K562 (cell line): ENCODE measurements around the gene FOXB2. TPM values are rescaled to one million over a fixed set of nuclear protein-coding genes. Genes with fewer than 3 reads are reported as not detected.

ENCODE experiments used
- ATAC-seq: fragments of 200-7000 bp; cut with Tn5 transposase; 3 replicates; pipeline ENCODE4 v1.9.1; 2020; ENCODE audit warnings: moderate library complexity
- BruUV-seq: library from RNA; stranded (reverse); fragments of 400-500 nt; replicated peaks from 2 replicates; lab custom pipeline; 2021; lab: Mats Ljungman, UMichigan
- CTCF ChIA-PET: fragments of 300-600 bp; formaldehyde crosslinking; extraction: SDS; loops from one replicate; lab custom pipeline; 2021; ENCODE audit warnings: low intra/inter-chr PET ratio; lab: Yijun Ruan, JAX
- POLR2A ChIA-PET: fragments of 300-600, 350-650 bp; sonication (Branson Sonifier 250); formaldehyde crosslinking; extraction: SDS; loops from one replicate; lab custom pipeline; 2021; ENCODE audit warnings: antibody characterized with exemption, inconsistent platforms; lab: Yijun Ruan, JAX
- DNase-seq, 4 experiments: peaks; one replicate each; pipeline versions ENCODE4 v3.0.0 to v3.0.0-alpha.2; 2011 to 2018; ENCODE audit warnings: low spot score in 3 of 4, mixed read lengths in 3 of 4; ENCODE audit errors: extremely low read depth in 1 of 4
- FAIRE-seq: peaks from 2 replicates; lab custom pipeline; 2011; peaks lifted over from hg19 to GRCh38; lab: Jason Lieb, UNC
- H2AFZ ChIP-seq: 2 replicates; pipeline ENCODE4 v1.6.0; 2011; ENCODE audit warnings: low read depth, low read length, control low read depth, inconsistent platforms
- H3K27ac ChIP-seq: fragments of 200-600 bp; 3 replicates; pipeline ENCODE4 v1.8.0; 2011; ENCODE audit warnings: low read depth, mild to moderate bottlenecking, control low read depth, inconsistent platforms, low read length, moderate library complexity, mixed read lengths; ENCODE audit errors: extremely low read depth
- H3K27me3 ChIP-seq, 2 experiments: fragments of 300-600 bp in 1 of 2; 2 replicates in 1 of 2; 3 replicates in 1 of 2; pipeline versions ENCODE4 v1.6.0 to v1.8.0; 2011; ENCODE audit warnings: inconsistent platforms in 2 of 2, low read length in 2 of 2, mild to moderate bottlenecking in 1 of 2, mixed read lengths in 1 of 2, moderate library complexity in 1 of 2; ENCODE audit not compliant: control insufficient read depth in 2 of 2, insufficient read depth in 2 of 2
- H3K36me3 ChIP-seq: fragments of 300-600 bp; 3 replicates; pipeline ENCODE4 v1.8.0; 2011; ENCODE audit warnings: mild to moderate bottlenecking, low read length, inconsistent platforms; ENCODE audit not compliant: control insufficient read depth, insufficient read depth
- H3K4me1 ChIP-seq, 2 experiments: fragments of 200-600 bp in 1 of 2; replicated peaks in 1 of 2; 2 replicates in 1 of 2; 3 replicates in 1 of 2; pipeline versions ENCODE4 v1.5.1 to v1.8.0; 2011; ENCODE audit warnings: inconsistent platforms in 2 of 2, low read length in 2 of 2, mild to moderate bottlenecking in 1 of 2, mixed read lengths in 1 of 2, moderate library complexity in 1 of 2; ENCODE audit not compliant: control insufficient read depth in 2 of 2, insufficient read depth in 2 of 2
- H3K4me2 ChIP-seq: 2 replicates; pipeline ENCODE4 v1.6.1; 2011; ENCODE audit warnings: low read length, control low read depth, inconsistent platforms, mixed read lengths; ENCODE audit not compliant: insufficient read depth
- H3K4me3 ChIP-seq: fragments of 200-600 bp; sonication (generic), shearing (Covaris generic); 2 replicates; pipeline ENCODE4 v1.5.1; 2016; ENCODE audit warnings: control low read depth, inconsistent platforms
- H3K79me2 ChIP-seq: fragments of 200-600 bp; 3 replicates; pipeline ENCODE4 v1.8.0; 2011; ENCODE audit warnings: low read length, inconsistent platforms; ENCODE audit not compliant: control insufficient read depth, insufficient read depth
- H3K9ac ChIP-seq, 2 experiments: 2 replicates each; pipeline versions ENCODE4 v1.6.0 to v1.6.1; 2011; ENCODE audit warnings: low read depth in 2 of 2, low read length in 2 of 2, control low read depth in 1 of 2, inconsistent platforms in 1 of 2, mild to moderate bottlenecking in 1 of 2, mixed read lengths in 1 of 2; ENCODE audit not compliant: insufficient read depth in 1 of 2
- H3K9me1 ChIP-seq: one replicate; pipeline ENCODE4 v1.6.0; 2011; ENCODE audit warnings: inconsistent platforms, mild to moderate bottlenecking, low read length, moderate library complexity; ENCODE audit not compliant: control insufficient read depth, insufficient read depth
- H3K9me3 ChIP-seq: replicated peaks from 2 replicates; pipeline ENCODE4 v1.5.1; 2011; ENCODE audit warnings: low read depth, low read length, inconsistent platforms; ENCODE audit not compliant: control insufficient read depth, insufficient read depth
- H4K20me1 ChIP-seq: replicated peaks from 2 replicates; pipeline ENCODE4 v1.6.1; 2011; ENCODE audit warnings: low read length, inconsistent platforms, mixed read lengths; ENCODE audit not compliant: control insufficient read depth, insufficient read depth
- BHLHE40 ChIP-seq: IDR thresholded peaks from 2 replicates; pipeline ENCODE4 v1.6.1; 2011; ENCODE audit warnings: low read length, improper control_type of control experiment
- BRD9 ChIP-seq: fragments of 450-650 bp; IDR thresholded peaks from 2 replicates; pipeline ENCODE4 v1.6.1; 2018; ENCODE audit warnings: low read depth; ENCODE audit not compliant: partially characterized antibody
- CBFB ChIP-seq: sonication (generic); formaldehyde crosslinking; IDR thresholded peaks from 2 replicates; pipeline ENCODE4 v1.4.0; 2020; ENCODE audit warnings: mild to moderate bottlenecking, missing genetic modification reagents
- CREB3 ChIP-seq: fragments of 450-650 bp; conservative IDR thresholded peaks from 2 replicates; pipeline ENCODE4 v1.6.1; 2016; ENCODE audit warnings: missing genetic modification characterization, low read depth, mild to moderate bottlenecking, missing compliant biosample characterization, moderate library complexity
- ETS2 ChIP-seq: IDR thresholded peaks from 2 replicates; pipeline ENCODE4 v1.6.1; 2016; ENCODE audit warnings: borderline replicate concordance, missing genetic modification characterization, mild to moderate bottlenecking, moderate library complexity, missing compliant biosample characterization; ENCODE audit not compliant: poor library complexity, severe bottlenecking
- FOSL1 ChIP-seq: fragments of 200-800 bp; sonication (Bioruptor generic); conservative IDR thresholded peaks from 2 replicates; pipeline ENCODE4 v1.6.1; 2016; ENCODE audit warnings: missing genetic modification characterization, missing compliant biosample characterization
- KLF1 ChIP-seq: fragments of 450-650 bp; IDR thresholded peaks from 2 replicates; pipeline ENCODE4 v1.6.1; 2016; ENCODE audit warnings: missing genetic modification characterization, missing compliant biosample characterization
- MCM3 ChIP-seq: fragments of 450-650 bp; IDR thresholded peaks from 2 replicates; pipeline ENCODE4 v1.6.1; 2016
- NEUROD1 ChIP-seq: fragments of 150-350 bp; IDR thresholded peaks from 2 replicates; pipeline ENCODE4 v1.6.1; 2014; ENCODE audit warnings: borderline replicate concordance, low read length, low read depth; ENCODE audit not compliant: partially characterized antibody
- PTRF ChIP-seq: fragments of 450-650 bp; IDR thresholded peaks from 2 replicates; pipeline ENCODE4 v1.6.1; 2016; ENCODE audit warnings: mild to moderate bottlenecking, missing genetic modification characterization, missing compliant biosample characterization
- RNF219 ChIP-seq: fragments of 250-450 bp; sonication (Bioruptor Pico); IDR thresholded peaks from 2 replicates; pipeline ENCODE4 v1.5.0; 2022; ENCODE audit warnings: mild to moderate bottlenecking
- SOX6 ChIP-seq: fragments of 450-650 bp; IDR thresholded peaks from 2 replicates; pipeline ENCODE4 v1.6.1; 2014; ENCODE audit warnings: mild to moderate bottlenecking
- TBP ChIP-seq: optimal IDR thresholded peaks from 2 replicates; pipeline ENCODE3; 2011; ENCODE audit warnings: low read depth, low read length, improper control_type of control experiment
- TGIF2 ChIP-seq: sonication (generic); formaldehyde crosslinking; IDR thresholded peaks from 2 replicates; pipeline ENCODE4 v1.8.1; 2022; ENCODE audit warnings: mild to moderate bottlenecking, missing genetic modification reagents, moderate library complexity
- ZFX ChIP-seq: sonication (generic); formaldehyde crosslinking; IDR thresholded peaks from 2 replicates; pipeline ENCODE4 v1.8.0; 2022; ENCODE audit warnings: mild to moderate bottlenecking, missing genetic modification reagents, moderate library complexity
- ZNF707 ChIP-seq: fragments of 250-450 bp; sonication (Bioruptor Pico); conservative IDR thresholded peaks from 2 replicates; pipeline ENCODE4 v1.8.0; 2022; ENCODE audit warnings: inconsistent platforms, mild to moderate bottlenecking, moderate library complexity
- WGBS: fragments of 100-300 bp; shearing (Covaris generic); methylation state at CpG from one replicate; pipeline ENCODE4 v1.1.6; 2016; ENCODE audit warnings: low coverage, mixed read lengths; ENCODE audit not compliant: insufficient coverage; ENCODE audit errors: missing lambda C conversion rate; 5-methylcytosine and 5-hydroxymethylcytosine counted together
- in situ Hi-C: fragments of 300-500 bp; cut with MboI; formaldehyde crosslinking; loops from 4 replicates; pipeline ENCODE4 v1.15.0; 2018; ENCODE audit warnings: inconsistent platforms, mixed read lengths
- intact Hi-C: fragments of 100-400 bp; cut with micrococcal nuclease; formaldehyde crosslinking; loops from 2 replicates; pipeline ENCODE4 v1.14.2; 2022
- polyA plus RNA-seq, 8 experiments: library from polyadenylated mRNA; depleted of rRNA in 4 of 8; stranded (reverse) in 5 of 8; unstranded in 3 of 8; fragments of >200 nt; fragmentation: Nextera tagmentation in 2 of 8; fragmentation: Illumina TruSeq in 1 of 8; extraction: Ambion mirVana in 2 of 8; extraction: Trizol in 1 of 8; gene quantifications; 2 replicates each; pipeline versions ENCODE4 v1.2.1 to v1.2.3, GENCODE V29; 2011 to 2014; ENCODE audit warnings: inconsistent platforms in 1 of 8, missing spikeins in 1 of 8
- total RNA-seq, 7 experiments: library from RNA; depleted of rRNA in 6 of 7; stranded (reverse); fragments of >200 nt in 6 of 7; fragmentation: Illumina TruSeq in 2 of 7; extraction: Trizol in 2 of 7; gene quantifications; 2 replicates each; pipeline versions ENCODE4 v1.2.1 to v1.2.3, GENCODE V29; 2011 to 2021; ENCODE audit warnings: low replicate concordance in 1 of 7

Gene FOXB2
- total and polyA plus RNA-seq, 9 of the 15 experiments (the other 6 are each of a cell fraction or from before 2014, with no cell fraction given), result not detected

GRCh38 chr9:76988941-76989340, 30.5 kb upstream of the FOXB2 start:
- in situ Hi-C loops, result loop anchor here (25.0 kb wide), 1 partner anchor 177 kb away; no protein-coding TSS in a partner anchor
- Histone ChIP-seq H3K4me3 (no peak overlapping the region), H3K36me3 (no peaks in the 10 kb centered on the region), H3K27ac (no peak overlapping the region), H3K9ac (no peak overlapping the region), H3K79me2 (no peaks in the 10 kb centered on the region), H3K4me1 (no peaks in the 10 kb centered on the region), H4K20me1 (no peaks in the 10 kb centered on the region), H3K4me2 (no peak overlapping the region), H3K9me3 (no peaks in the 10 kb centered on the region), H3K9me1 (no peaks in the 10 kb centered on the region), H2AFZ (no peak overlapping the region), H3K27me3 (no peaks in the 10 kb centered on the region; a peak in 1 of 5 replicates)
- WGBS, result 0% methylated on average over 2 of the region's 2 CpGs
- no peak for TF ChIP-seq ZNF707 (CRISPR knock-in tag)
- TF ChIP-seq PTRF (tag), result no peak
- TF ChIP-seq NEUROD1, result no peak
- TF ChIP-seq KLF1 (tag), result no peak
- TF ChIP-seq FOSL1, result no peak
- no peak for TF ChIP-seq CBFB (CRISPR knock-in tag)
- TF ChIP-seq ZFX (CRISPR knock-in tag), result no peak
- TF ChIP-seq MCM3, result no peak
- no peak for TF ChIP-seq CREB3 (tag)
- no peak for TF ChIP-seq BHLHE40
- TF ChIP-seq ETS2 (tag), result no peak
- no peak for TF ChIP-seq RNF219 (CRISPR knock-in tag)
- no peak for TF ChIP-seq TGIF2
- TF ChIP-seq BRD9, result no peak
- TF ChIP-seq SOX6, result no peak
- TF ChIP-seq TBP, result no peak
- no TSS peak for BruUV-seq
- intact Hi-C loops, result loop anchor here (5.0 kb wide), 1 partner anchor 227 kb away; the partner anchor contains the start of gene PCA3
- FAIRE-seq, result no peak
- ATAC-seq, result no peak
- ChIA-PET POLR2A (no interaction called here), CTCF (no interaction called here)
- DNase-seq, result no peak
